Body of pancreas (tissue), 4 donors: Measurements from ENCODE around the gene CCDC170. TPM values are rescaled to one million over a fixed set of nuclear protein-coding genes. Genes with fewer than 3 reads are reported as not detected.
"Not testable (repeated sequence)": the region's sequence is repeated elsewhere in the genome, so short reads cannot be mapped to it uniquely, and the experiment has no call there.

Experiments
- ATAC-seq: fragments of 150-250 bp; one replicate; pipeline ENCODE4 v1.9.1; 2016
- DNase-seq, 4 donors: peaks; one replicate each; pipeline ENCODE4 v3.0.0-alpha.2; 2019
- H3K27ac ChIP-seq, 4 donors: fragments of 200-600 bp; sonication (generic); 1 replicate in 3 of 4; 2 replicates in 1 of 4; pipeline versions ENCODE4 v1.5.1 to v1.6.1; 2016 to 2019; ENCODE audit warnings: mild to moderate bottlenecking in 1 of 4, mixed read lengths in 1 of 4, moderate library complexity in 1 of 4
- H3K27me3 ChIP-seq, 2 donors: fragments of 200-600 bp; sonication (generic); one replicate each; pipeline ENCODE4 v1.6.0; 2016; ENCODE audit warnings: mild to moderate bottlenecking in 1 of 2
- H3K36me3 ChIP-seq, 2 donors: fragments of 200-600 bp; sonication (generic); replicated peaks in 1 of 2; 2 replicates each; pipeline ENCODE4 v1.5.1; 2016; ENCODE audit warnings: low read depth in 2 of 2; ENCODE audit not compliant: insufficient read depth in 1 of 2
- H3K4me1 ChIP-seq: fragments of 200-600 bp; sonication (generic); one replicate; pipeline ENCODE4 v1.6.0; 2016
- H3K4me3 ChIP-seq, 2 donors: fragments of 200-600 bp; sonication (generic); 1 replicate in 1 of 2; 2 replicates in 1 of 2; pipeline ENCODE4 v1.5.1; 2016 to 2019
- H3K9me3 ChIP-seq, 3 donors: fragments of 200-600 bp; sonication (generic); 1 replicate in 2 of 3; 2 replicates in 1 of 3; pipeline ENCODE4 v1.5.1; 2016
- POLR2A ChIP-seq, 3 donors: fragments of 450-650 bp; IDR thresholded peaks; one replicate each; pipeline ENCODE4 v1.6.1; 2016; ENCODE audit warnings: antibody characterized with exemption in 3 of 3, mild to moderate bottlenecking in 2 of 3
- WGBS, 2 donors: methylation state at CpG; one replicate each; pipeline ENCODE4 v1.1.5; 2017; 5-methylcytosine and 5-hydroxymethylcytosine counted together
- intact Hi-C: fragments of 100-400 bp; cut with DNase I; formaldehyde crosslinking; loops from one replicate; pipeline ENCODE4 v1.15.1; 2023
- total RNA-seq, 2 donors: library from RNA; depleted of rRNA; stranded (reverse); fragments of >200 nt; gene quantifications; one replicate each; pipeline ENCODE4 v1.1.0, GENCODE V29; 2016
- TF ChIP-seq, protein P1 (sequence below), 7 experiments: fragments of 450-650 bp in 4 of 7; fragments of 200-600 bp in 3 of 7; sonication (generic) in 3 of 7; IDR thresholded peaks; one replicate each; pipeline ENCODE4 v1.5.1; 2016 to 2019; ENCODE audit warnings: antibody characterized with exemption in 7 of 7

Gene CCDC170
- total RNA-seq, 2 donors from 2014 or later: 2.1 TPM; not detected in 1

DNA sequence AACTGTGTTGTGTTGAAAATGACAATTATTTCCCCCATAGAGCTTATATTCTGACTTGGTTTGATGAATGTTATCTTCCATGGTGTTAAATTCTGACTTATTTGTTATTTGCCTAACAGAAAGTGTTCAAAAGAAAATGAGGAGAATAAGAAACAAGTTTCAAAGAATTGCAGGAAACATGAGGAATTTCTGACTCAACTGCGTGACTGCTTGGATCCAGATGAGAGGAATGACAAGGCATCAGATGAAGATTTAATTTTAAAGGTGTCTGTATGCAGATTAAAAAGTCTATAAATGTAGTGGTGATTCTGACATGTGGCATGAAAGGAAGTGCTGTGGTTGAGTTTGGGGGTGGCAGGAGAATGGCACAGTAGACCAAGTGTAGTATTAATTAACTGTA is 50.6 kb downstream of the CCDC170 start:
- no peak for DNase-seq
- no peak overlapping the region for H3K27ac ChIP-seq
- 81 to 90% methylated on average over 1 of the region's 1 CpG for WGBS, 2 donors
- no peaks in the 10 kb centered on the region for H3K4me1 ChIP-seq
- H3K9me3 ChIP-seq: peaks cover 0 to 4% (median 0%) of the 10 kb centered on the region in 3 donors
- no peaks in the 10 kb centered on the region for H3K36me3 ChIP-seq
- TF ChIP-seq, protein P1, sequence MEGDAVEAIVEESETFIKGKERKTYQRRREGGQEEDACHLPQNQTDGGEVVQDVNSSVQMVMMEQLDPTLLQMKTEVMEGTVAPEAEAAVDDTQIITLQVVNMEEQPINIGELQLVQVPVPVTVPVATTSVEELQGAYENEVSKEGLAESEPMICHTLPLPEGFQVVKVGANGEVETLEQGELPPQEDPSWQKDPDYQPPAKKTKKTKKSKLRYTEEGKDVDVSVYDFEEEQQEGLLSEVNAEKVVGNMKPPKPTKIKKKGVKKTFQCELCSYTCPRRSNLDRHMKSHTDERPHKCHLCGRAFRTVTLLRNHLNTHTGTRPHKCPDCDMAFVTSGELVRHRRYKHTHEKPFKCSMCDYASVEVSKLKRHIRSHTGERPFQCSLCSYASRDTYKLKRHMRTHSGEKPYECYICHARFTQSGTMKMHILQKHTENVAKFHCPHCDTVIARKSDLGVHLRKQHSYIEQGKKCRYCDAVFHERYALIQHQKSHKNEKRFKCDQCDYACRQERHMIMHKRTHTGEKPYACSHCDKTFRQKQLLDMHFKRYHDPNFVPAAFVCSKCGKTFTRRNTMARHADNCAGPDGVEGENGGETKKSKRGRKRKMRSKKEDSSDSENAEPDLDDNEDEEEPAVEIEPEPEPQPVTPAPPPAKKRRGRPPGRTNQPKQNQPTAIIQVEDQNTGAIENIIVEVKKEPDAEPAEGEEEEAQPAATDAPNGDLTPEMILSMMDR (IDR thresholded peaks at IDR 0.05): no peak
- TF ChIP-seq POLR2A (IDR thresholded peaks at IDR 0.05): no peak
- intact Hi-C loops: no loop called here
- no peak overlapping the region for H3K4me3 ChIP-seq
- ATAC-seq: no peak
- H3K27me3 ChIP-seq: no peaks in the 10 kb centered on the region

DNA sequence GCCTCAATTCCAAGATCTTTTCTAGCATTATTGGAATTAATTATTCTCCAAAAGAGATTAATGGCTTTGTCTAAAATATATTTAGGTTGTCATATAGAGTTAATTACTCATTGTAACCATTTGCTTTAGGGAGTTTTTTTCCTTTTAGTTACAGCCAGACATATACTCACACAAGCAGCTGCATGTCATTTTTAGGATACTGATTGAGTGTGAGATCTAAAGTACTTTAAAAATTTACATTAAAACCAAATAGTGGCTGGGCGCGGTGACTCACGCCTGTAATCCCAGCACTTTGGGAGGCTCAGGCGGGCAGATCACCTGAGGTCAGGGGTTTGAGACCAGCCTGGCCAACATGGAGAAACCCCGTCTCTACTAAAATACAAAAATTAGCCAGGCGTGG is 51.1 kb downstream of the CCDC170 start:
- H3K27me3 ChIP-seq, ATAC-seq, H3K4me3 ChIP-seq, H3K27ac ChIP-seq, intact Hi-C loops, DNase-seq, H3K36me3 ChIP-seq, H3K9me3 ChIP-seq, H3K4me1 ChIP-seq: not testable (repeated sequence)
- WGBS, 2 donors: 88 to 89% methylated on average over 6 of the region's 6 CpGs

DNA sequence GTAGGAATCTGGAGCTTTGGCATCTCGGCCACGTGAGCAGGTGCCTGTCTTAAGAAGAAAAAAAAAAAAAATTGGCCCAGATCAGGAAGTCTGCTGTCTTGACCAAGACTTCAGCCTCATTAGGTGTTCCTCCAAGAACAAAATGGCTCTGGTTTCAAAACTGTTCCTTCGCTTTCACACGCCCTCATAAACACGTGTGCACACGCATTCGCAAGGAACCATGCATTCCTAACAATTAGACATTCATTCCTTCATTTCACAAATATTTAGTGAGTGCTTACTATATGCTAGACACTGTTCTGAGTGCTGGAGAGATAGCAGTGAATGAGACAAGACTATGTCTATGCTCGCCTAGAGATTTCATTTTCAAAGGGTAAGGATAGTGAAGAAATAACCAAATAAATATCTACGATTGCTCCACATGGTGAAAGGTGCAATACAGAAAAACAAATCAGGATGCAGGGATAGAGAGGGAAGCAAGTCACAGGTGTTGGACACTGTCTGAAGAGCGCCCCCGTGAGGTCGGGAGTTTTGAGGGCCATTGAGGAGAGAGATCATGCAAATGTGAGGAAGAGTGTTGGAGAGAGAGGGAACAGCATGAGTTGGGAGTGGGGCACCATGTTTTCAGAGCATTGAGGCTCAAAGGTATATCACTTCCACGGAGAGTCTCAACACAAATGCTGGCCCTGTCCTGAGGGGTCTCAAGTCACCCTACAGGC is 53.3 kb downstream of the CCDC170 start:
- WGBS, 2 donors: 71 to 76% methylated on average over 13 of the region's 13 CpGs
- Histone ChIP-seq H3K27me3 (no peaks in the 10 kb centered on the region), H3K36me3 (no peaks in the 10 kb centered on the region), H3K27ac (no peak overlapping the region), H3K4me1 (no peaks in the 10 kb centered on the region), H3K9me3 (no peaks in the 10 kb centered on the region), H3K4me3 (no peak overlapping the region)
- DNase-seq (no peak), ATAC-seq (no peak)
- TF ChIP-seq, protein P1 (IDR thresholded peaks at IDR 0.05): no peak
- TF ChIP-seq POLR2A (IDR thresholded peaks at IDR 0.05): no peak
- intact Hi-C loops: no loop called here

DNA sequence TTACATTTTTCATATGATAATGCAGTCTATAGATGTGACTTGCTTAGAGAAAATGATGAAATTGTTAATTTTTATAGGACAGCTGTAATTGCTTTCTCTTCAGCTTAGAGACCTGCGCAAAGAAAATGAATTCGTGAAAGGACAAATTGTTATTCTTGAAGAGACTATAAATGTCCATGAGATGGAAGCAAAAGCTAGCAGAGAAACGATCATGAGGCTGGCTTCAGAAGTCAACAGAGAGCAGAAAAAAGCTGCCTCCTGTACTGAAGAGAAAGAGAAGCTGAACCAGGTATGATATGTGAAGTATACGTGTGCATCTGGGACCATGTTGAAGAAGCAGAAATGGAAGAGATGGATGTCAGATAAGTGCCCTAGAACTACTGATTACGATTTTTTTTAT is 54.4 kb downstream of the CCDC170 start:
- Histone ChIP-seq H3K9me3 (no peaks in the 10 kb centered on the region), H3K4me3 (no peak overlapping the region), H3K27ac (no peak overlapping the region), H3K27me3 (no peaks in the 10 kb centered on the region), H3K4me1 (no peaks in the 10 kb centered on the region), H3K36me3 (no peaks in the 10 kb centered on the region)
- DNase-seq (no peak), ATAC-seq (no peak)
- intact Hi-C loops: no loop called here
- 55 to 60% methylated on average over 5 of the region's 5 CpGs for WGBS, 2 donors
- TF ChIP-seq, protein P1 (IDR thresholded peaks at IDR 0.05): no peak
- no peak for TF ChIP-seq POLR2A (IDR thresholded peaks at IDR 0.05)

DNA sequence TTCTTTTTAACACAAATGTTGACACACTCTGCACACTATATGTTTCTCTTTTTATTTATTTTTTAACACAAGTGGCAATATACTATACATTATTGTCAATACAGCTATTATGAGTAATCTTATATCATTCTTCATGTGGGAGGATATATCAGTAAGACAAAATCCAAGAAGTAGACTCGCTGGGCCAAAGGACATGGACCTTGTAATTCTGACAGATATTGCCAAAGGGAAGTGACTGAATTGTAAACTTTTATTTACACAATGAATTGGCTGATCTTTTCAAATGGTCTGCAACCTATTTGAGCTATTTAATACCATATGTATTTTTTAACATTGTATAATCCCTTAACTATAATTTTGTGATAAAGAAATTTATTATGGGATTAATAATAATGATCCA is 56.0 kb downstream of the CCDC170 start:
- Histone ChIP-seq H3K36me3 (no peaks in the 10 kb centered on the region), H3K27me3 (no peaks in the 10 kb centered on the region), H3K27ac (no peak overlapping the region), H3K9me3 (no peaks in the 10 kb centered on the region), H3K4me3 (no peak overlapping the region), H3K4me1 (no peaks in the 10 kb centered on the region)
- ATAC-seq (no peak), DNase-seq (no peak)
- 76 to 83% methylated on average over 1 of the region's 1 CpG for WGBS, 2 donors
- intact Hi-C loops: no loop called here
- TF ChIP-seq, protein P1 (IDR thresholded peaks at IDR 0.05): no peak
- TF ChIP-seq POLR2A (IDR thresholded peaks at IDR 0.05): no peak
